Activated naive CD8-positive, alpha-beta T cell treated with anti-CD3 and anti-CD28 coated beads for 36 hours (primary cell): ENCODE measurements around the gene ADCK1. TPM values are rescaled to one million over a fixed set of nuclear protein-coding genes. Genes with fewer than 3 reads are reported as not detected.

Experiments
- DNase-seq: peaks from one replicate; pipeline ENCODE4 v3.0.0; 2021
- H3K27ac Mint-ChIP-seq: one replicate; pipeline ENCODE4 v1.8.0; 2022; ENCODE audit warnings: mild to moderate bottlenecking, moderate library complexity, mixed read lengths
- H3K27me3 Mint-ChIP-seq: one replicate; pipeline ENCODE4 v1.8.0; 2022; ENCODE audit warnings: mild to moderate bottlenecking, mixed read lengths
- H3K36me3 Mint-ChIP-seq: one replicate; pipeline ENCODE4 v1.8.0; 2021; ENCODE audit warnings: mild to moderate bottlenecking, mixed read lengths
- H3K4me1 Mint-ChIP-seq: one replicate; pipeline ENCODE4 v1.8.0; 2021; ENCODE audit warnings: mixed read lengths
- H3K4me3 Mint-ChIP-seq: one replicate; pipeline ENCODE4 v1.8.0; 2022; ENCODE audit warnings: mild to moderate bottlenecking, moderate library complexity, mixed read lengths
- H3K9me3 Mint-ChIP-seq: one replicate; pipeline ENCODE4 v1.8.0; 2022; ENCODE audit warnings: mixed read lengths
- total RNA-seq, 2 experiments: library from RNA; stranded (reverse); gene quantifications; one replicate each; pipeline ENCODE4 v1.2.3, GENCODE V29; 2021

Gene ADCK1
- total RNA-seq, 2 experiments from 2014 or later: 6.6 to 6.8 TPM

- DNase-seq: no peak
- Mint-ChIP-seq H3K9me3 (no peaks in the 10 kb centered on the region), H3K4me3 (no peak overlapping the region), H3K36me3 (no peaks in the 10 kb centered on the region), H3K4me1 (peaks cover 2% of the 10 kb centered on the region), H3K27me3 (peaks cover 33% of the 10 kb centered on the region), H3K27ac (no peak overlapping the region)
Observed at GRCh38 chr14:77961847-77962580, 162.1 kb downstream of the ADCK1 start.

- H3K36me3 Mint-ChIP-seq: no peaks in the 10 kb centered on the region
- no peak overlapping the region for H3K4me3 Mint-ChIP-seq
- H3K27ac Mint-ChIP-seq: no peak overlapping the region
- peaks cover 2% of the 10 kb centered on the region for H3K4me1 Mint-ChIP-seq
- peaks cover 32% of the 10 kb centered on the region for H3K27me3 Mint-ChIP-seq
- DNase-seq: no peak
- H3K9me3 Mint-ChIP-seq: no peaks in the 10 kb centered on the region
Observed at GRCh38 chr14:77962731-77963520, 163.0 kb downstream of the ADCK1 start.

GRCh38 chr14:77964586-77964985 lies 164.7 kb downstream of the ADCK1 start:
- H3K4me1 Mint-ChIP-seq: peaks cover 2% of the 10 kb centered on the region
- H3K4me3 Mint-ChIP-seq: no peak overlapping the region
- peaks cover 39% of the 10 kb centered on the region for H3K27me3 Mint-ChIP-seq
- no peak overlapping the region for H3K27ac Mint-ChIP-seq
- H3K9me3 Mint-ChIP-seq: no peaks in the 10 kb centered on the region
- no peak for DNase-seq
- no peaks in the 10 kb centered on the region for H3K36me3 Mint-ChIP-seq

- H3K27me3 Mint-ChIP-seq: peaks cover 39% of the 10 kb centered on the region
- DNase-seq: no peak
- H3K4me3 Mint-ChIP-seq: no peak overlapping the region
- H3K36me3 Mint-ChIP-seq: no peaks in the 10 kb centered on the region
- no peak overlapping the region for H3K27ac Mint-ChIP-seq
- H3K9me3 Mint-ChIP-seq: no peaks in the 10 kb centered on the region
- peaks cover 2% of the 10 kb centered on the region for H3K4me1 Mint-ChIP-seq
Observed at GRCh38 chr14:77965050-77965449, 165.1 kb downstream of the ADCK1 start.

- Mint-ChIP-seq H3K9me3 (no peaks in the 10 kb centered on the region), H3K36me3 (no peaks in the 10 kb centered on the region), H3K4me1 (peaks cover 2% of the 10 kb centered on the region), H3K27ac (no peak overlapping the region), H3K27me3 (peaks cover 39% of the 10 kb centered on the region), H3K4me3 (no peak overlapping the region)
- DNase-seq: no peak
Observed at GRCh38 chr14:77965919-77966435, 166.1 kb downstream of the ADCK1 start.

- no peak overlapping the region for H3K4me3 Mint-ChIP-seq
- H3K27ac Mint-ChIP-seq: no peak overlapping the region
- H3K36me3 Mint-ChIP-seq: no peaks in the 10 kb centered on the region
- H3K27me3 Mint-ChIP-seq: peaks cover 39% of the 10 kb centered on the region
- DNase-seq: no peak
- no peaks in the 10 kb centered on the region for H3K9me3 Mint-ChIP-seq
- peaks cover 2% of the 10 kb centered on the region for H3K4me1 Mint-ChIP-seq
Observed at GRCh38 chr14:77967110-77967509, 167.2 kb downstream of the ADCK1 start.

GRCh38 chr14:77970646-77971045 lies 170.7 kb downstream of the ADCK1 start:
- H3K9me3 Mint-ChIP-seq: no peaks in the 10 kb centered on the region
- H3K4me3 Mint-ChIP-seq: no peak overlapping the region
- H3K27ac Mint-ChIP-seq: no peak overlapping the region
- peaks cover 27% of the 10 kb centered on the region for H3K27me3 Mint-ChIP-seq
- DNase-seq: no peak
- no peaks in the 10 kb centered on the region for H3K36me3 Mint-ChIP-seq
- peaks cover 2% of the 10 kb centered on the region for H3K4me1 Mint-ChIP-seq

GRCh38 chr14:77973246-77973645 lies 173.3 kb downstream of the ADCK1 start:
- Mint-ChIP-seq H3K27me3 (peaks cover 8% of the 10 kb centered on the region), H3K4me3 (no peak overlapping the region), H3K36me3 (no peaks in the 10 kb centered on the region), H3K9me3 (no peaks in the 10 kb centered on the region), H3K4me1 (no peaks in the 10 kb centered on the region), H3K27ac (no peak overlapping the region)
- DNase-seq: no peak

GRCh38 chr14:77976591-77976990 lies 176.7 kb downstream of the ADCK1 start:
- H3K4me1 Mint-ChIP-seq: no peaks in the 10 kb centered on the region
- no peaks in the 10 kb centered on the region for H3K36me3 Mint-ChIP-seq
- peaks cover 25% of the 10 kb centered on the region for H3K27me3 Mint-ChIP-seq
- DNase-seq: no peak
- no peak overlapping the region for H3K4me3 Mint-ChIP-seq
- no peak overlapping the region for H3K27ac Mint-ChIP-seq
- H3K9me3 Mint-ChIP-seq: no peaks in the 10 kb centered on the region

GRCh38 chr14:77979171-77979570 lies 179.3 kb downstream of the ADCK1 start:
- no peak for DNase-seq
- Mint-ChIP-seq H3K4me3 (no peak overlapping the region), H3K36me3 (no peaks in the 10 kb centered on the region), H3K27me3 (peaks cover 25% of the 10 kb centered on the region), H3K9me3 (no peaks in the 10 kb centered on the region), H3K4me1 (no peaks in the 10 kb centered on the region), H3K27ac (no peak overlapping the region)

GRCh38 chr14:77979666-77980351 lies 179.9 kb downstream of the ADCK1 start:
- H3K27me3 Mint-ChIP-seq: peaks cover 25% of the 10 kb centered on the region
- no peaks in the 10 kb centered on the region for H3K9me3 Mint-ChIP-seq
- H3K27ac Mint-ChIP-seq: no peak overlapping the region
- no peaks in the 10 kb centered on the region for H3K36me3 Mint-ChIP-seq
- no peak overlapping the region for H3K4me3 Mint-ChIP-seq
- peak; percentile 3 for DNase-seq
- H3K4me1 Mint-ChIP-seq: no peaks in the 10 kb centered on the region

- H3K4me3 Mint-ChIP-seq: peak overlapping the region; percentile 26
- no peaks in the 10 kb centered on the region for H3K9me3 Mint-ChIP-seq
- no peaks in the 10 kb centered on the region for H3K36me3 Mint-ChIP-seq
- H3K4me1 Mint-ChIP-seq: no peaks in the 10 kb centered on the region
- peaks cover 25% of the 10 kb centered on the region for H3K27me3 Mint-ChIP-seq
- no peak overlapping the region for H3K27ac Mint-ChIP-seq
- peak; percentile 13 for DNase-seq
Observed at GRCh38 chr14:77980475-77981321, 180.8 kb downstream of the ADCK1 start.
